GM21529 (cell line): Measurements from ENCODE around the gene KCNK7.
A peak's percentile ranks its signal among the peaks of the same experiment; 100 is the strongest.
"Not testable (repeated sequence)": the region's sequence is repeated elsewhere in the genome, so short reads cannot be mapped to it uniquely, and the experiment has no call there.

Experiments used
- ATAC-seq: cut with Tn5 transposase; IDR thresholded peaks from one replicate; pipeline ENCODE4 v1.9.1; 2021; ENCODE audit not compliant: unreplicated experiment

KCNK7 gene

DNA sequence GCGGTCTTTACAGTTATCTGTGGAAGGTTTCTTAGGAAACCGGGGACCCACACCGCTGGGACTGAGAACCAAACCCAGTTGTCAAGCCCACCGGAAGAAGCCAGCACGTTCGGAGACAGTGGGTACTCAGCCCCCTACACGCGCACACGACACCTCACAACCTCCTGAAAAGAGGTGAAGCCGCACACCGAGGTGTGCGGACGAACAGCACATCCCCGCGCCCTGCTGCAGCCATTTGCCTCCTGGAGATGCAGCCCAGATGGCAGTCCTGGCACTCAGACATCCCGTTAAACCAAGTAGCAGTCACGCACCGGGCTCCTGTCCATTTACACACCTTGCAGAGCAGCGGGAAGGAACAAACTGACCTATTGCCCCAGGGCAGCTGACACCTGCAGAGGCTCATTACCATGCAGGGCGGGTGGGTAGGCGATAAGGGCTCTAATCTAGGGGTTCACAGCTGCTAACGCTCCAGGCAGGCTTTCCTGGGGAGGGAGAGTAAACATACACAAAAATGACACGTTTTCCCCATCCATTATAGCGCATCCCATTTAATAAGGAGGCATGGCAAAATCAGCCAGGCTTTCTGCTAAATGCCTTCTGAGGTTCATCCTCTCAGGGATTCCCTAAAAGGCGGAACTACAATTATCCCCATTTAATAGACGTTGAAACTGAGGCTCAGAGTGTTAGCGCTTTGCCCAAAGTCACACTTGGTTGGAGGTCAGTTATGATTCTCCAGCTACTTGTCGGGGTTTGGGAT, 20.6 kb downstream of the KCNK7 start:
- no peak for ATAC-seq

DNA sequence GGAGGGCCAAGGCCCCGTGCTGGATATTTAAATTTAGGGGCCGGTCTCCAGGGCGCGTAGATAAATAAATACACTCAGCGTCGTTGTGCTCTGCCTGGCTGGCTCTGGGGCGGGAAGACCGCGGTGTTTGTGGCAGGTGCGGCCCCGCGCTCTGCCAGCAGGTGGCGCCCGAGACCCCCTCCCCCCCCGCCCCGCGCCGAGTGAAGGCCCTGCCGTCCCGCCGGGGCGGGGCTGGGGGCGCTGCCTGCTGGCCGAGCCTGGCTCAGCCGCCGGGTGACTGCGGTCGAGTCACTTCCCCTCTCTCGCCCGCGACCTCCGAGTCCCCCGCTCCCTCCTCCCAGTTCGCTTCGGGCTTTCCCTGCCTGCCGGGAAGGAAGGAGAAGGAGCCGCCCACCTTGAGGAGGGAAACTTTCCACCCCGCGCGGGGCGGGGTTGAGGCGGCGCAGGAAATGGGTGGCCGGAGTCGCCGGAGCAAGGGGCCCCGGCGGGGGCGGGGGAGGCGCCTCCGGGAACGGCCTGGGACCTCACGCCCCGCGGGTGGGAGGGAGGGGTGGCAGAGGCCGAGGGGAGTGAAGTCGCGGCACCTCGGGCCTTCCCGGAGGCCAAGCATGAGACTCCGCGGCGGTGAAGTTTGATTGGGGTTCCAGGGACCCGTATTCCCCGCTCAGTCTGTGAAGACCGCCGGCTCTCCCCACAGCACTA, 21.3 kb downstream of the KCNK7 start:
- ATAC-seq, result peak; percentile 26

DNA sequence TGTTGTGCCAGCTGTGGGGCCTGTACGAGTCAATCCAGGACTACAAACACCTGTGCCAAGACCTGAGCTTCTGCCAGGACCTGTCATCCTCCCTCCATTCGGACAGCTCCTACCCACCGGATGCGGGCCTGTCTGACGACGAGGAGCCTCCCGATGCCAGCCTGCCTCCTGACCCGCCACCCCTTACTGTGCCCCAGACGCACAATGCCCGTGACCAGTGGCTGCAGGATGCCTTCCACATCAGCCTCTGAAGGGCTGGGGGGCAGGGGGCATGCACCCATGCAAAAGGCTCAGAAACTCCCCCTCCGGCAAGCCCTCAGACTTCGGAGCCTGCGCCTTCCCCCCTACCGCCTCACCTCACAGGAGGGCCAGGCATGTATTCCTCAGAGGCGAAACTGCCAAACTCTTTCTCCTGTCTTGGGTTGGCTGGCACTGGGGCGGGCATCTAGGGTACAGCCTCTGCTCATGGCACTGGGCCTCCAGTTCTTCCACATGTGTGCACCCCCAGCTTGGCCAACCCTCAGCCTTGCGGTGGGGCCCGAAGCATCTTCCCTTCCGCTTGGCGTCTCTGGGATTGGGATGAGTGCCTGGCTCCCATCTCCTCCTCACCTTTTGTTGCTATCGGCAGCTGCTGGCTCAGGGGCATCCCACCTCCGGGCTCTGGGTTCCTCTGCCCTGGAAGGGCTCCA, 22.1 kb downstream of the KCNK7 start:
- ATAC-seq, result no peak

DNA sequence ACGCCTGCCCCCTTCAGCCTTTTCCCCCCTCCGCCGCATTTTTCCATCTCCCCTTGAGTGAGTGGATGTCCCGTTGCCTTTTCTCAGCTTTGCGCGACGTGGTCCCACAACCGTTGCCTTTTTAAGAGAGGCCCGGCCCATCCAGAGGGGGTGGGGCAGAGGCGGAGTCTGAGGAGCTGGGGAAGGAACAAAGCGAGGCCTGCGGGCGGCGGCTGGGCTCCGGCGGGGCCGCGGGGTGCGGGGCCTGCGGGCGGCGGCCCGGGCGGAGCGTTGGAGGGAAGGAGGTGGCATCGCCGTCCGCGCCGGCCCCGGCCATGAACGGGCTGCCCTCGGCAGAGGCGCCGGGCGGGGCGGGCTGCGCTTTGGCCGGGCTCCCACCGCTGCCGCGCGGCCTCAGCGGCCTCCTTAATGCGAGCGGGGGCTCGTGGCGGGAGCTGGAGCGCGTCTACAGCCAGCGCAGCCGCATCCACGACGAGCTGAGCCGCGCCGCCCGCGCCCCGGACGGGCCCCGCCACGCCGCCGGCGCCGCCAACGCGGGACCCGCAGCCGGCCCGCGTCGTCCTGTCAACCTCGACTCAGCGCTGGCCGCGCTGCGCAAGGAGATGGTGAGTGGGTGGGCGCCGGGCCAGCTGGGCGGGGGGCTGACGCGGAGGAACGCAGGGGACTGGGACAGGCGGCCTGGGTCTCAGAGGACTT, 23.1 kb downstream of the KCNK7 start, which contains the start of gene FAM89B:
FAM89B (plus strand) TSS at position 183 of the 696 bp plus-strand sequence; CDS start at position 315, 132 bp downstream.
- ATAC-seq, result no peak

DNA sequence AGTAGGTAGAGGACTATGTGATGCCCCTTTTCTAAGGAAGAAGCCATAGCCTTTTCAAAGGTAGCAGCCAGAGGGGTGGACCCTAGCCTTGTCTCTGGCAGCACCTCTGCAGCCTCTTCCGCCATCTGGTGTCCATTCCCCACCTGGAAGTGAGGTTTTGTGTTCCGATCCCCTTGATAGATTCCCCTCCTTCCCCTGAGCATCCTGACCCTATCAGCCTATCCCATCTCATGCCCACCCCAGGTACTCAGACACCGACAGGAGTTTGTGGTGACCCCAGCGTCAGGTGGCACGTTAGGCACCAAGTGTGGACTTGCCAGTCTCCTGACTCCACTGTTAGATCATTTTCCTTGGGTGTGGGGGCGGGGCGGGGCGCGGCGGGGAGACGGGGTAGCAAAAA, 23.7 kb downstream of the KCNK7 start:
- no peak for ATAC-seq

DNA sequence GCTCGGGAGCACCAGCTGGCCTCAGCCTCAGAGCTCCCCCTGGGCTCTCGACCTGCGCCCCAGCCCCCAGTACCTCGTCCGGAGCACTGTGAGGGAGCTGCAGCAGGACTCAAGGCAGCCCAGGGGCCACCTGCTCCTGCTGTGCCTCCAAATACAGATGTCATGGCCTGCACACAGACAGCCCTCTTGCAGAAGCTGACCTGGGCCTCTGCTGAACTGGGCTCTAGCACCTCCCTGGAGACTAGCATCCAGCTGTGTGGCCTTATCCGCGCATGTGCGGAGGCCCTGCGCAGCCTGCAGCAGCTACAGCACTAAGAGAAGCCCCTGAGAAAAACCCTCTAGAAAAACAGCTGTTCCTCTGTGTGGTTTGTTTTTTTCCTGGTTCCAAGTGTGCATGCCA, 24.2 kb downstream of the KCNK7 start:
- ATAC-seq, result no peak

DNA sequence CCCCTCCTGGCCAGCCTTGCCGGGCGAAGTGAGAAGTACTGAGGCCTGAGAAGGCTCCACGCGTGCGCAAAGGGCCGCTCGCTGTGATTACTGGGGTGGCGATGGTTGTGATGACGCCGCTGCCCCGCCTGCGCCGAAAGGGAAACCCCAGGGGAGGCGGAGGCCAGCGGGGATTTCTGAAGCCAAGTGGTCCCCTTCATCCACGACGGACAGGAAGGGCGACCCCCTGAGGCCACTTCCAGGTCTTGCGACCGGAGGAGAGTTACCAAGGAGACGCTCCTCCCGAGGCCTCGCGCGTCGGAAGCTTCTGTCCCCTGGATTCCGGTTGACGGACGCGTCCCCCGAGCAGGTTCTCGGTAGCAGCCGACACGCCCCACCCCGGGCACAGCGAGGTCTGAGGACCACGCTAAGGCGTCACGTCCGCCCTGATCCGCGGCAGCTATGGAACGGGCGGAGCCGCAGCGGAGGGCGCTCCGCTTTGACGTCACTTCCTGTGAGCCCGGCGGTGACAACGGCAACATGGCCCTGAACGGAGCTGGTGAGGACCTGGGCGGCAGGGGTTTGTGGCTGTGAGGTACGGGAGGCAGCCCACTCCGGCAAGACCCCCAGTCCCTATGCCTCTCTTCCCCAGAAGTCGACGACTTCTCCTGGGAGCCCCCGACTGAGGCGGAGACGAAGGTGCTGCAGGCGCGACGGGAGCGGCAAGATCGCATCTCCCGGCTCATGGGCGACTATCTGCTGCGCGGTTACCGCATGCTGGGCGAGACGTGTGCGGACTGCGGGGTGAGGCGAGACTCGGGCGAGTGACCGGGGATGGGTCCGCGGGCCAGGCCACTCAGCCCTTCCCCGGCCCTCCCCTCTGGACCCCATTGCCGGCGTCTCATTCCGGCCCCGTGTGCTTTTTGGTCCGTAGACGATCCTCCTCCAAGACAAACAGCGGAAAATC, 25.4 kb downstream of the KCNK7 start, which contains the start of gene ZNRD2:
ZNRD2 (plus strand) TSS at position 505 of the 946 bp plus-strand sequence; CDS start at position 520, 15 bp downstream.
- peak; percentile 63 for ATAC-seq

DNA sequence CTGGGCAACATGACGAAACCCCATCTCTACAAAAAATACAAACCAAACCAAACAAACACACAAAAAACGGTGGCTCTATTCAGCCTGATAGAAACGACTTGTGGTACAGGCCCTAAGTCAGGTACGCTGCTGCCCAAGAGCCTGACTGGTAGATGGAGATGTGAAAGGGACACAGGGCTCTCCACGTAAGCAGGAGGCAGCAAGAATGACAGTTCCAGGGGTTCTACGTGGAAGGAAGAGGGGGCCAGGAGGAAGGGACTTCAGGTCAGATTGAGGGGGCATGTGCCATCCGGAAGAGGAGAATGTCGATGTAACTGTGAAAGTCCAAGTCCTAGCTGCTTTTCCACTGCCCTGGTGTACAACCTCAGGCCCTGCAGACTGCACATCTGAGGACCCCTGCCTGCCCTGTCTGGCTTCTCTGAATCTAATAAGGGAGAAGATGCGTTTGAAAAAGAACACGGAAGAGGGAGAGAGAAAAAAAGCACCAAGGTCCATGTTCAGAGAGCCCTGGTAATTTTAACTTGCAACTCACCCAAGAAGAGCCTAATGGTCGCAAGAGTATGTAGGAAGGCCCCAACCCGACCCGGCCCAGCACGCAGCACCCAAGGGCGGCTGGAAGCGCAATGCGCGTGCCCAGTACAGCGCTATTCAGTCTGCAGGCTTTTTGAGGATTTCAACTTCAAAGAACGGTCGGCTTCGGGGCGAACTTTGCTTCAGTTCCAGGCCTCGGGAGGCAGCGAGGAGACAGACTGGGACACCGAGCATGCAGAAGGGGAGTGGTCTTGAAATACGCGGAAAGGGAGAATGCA, 26.2 kb downstream of the KCNK7 start:
- peak; percentile 3 for ATAC-seq

DNA sequence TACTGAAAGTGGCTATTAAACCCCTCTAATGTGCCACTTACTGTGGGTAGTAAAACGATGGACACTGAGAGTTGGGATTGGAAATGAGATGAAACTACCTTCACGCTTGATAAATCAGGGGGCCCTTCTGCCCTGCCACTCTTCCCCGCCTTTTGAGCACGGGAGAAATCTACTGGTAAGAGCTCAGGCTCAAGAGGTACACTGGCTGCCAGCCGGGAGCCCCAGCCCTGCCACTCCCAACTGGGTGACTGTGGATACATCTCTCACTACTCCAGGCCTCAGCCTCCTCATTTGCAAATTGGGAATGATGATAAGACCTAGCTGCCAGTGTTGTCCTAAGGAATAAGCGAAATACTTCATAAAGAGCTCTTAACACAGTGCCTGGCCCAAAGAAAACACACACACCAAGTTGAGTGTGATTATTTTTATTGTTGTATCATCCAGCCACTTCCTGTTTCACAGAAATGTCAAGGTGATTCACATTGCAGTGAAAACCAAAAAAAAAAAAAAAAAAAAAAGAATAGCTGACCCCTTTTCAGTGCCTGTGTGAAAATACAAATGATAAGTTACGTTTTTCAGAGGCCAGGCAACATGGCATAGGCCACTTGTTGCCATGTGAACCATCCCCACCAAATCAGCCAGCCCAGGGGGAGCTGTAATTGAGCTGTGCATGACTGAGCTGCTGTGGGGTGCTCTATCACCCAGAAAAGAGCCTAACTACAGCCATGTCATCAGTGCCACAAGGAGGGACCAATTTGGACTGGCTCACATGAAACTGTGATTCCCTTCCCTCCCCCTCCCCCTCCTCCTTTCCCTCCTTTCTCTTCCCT, 29.8 kb downstream of the KCNK7 start:
- no peak for ATAC-seq

DNA sequence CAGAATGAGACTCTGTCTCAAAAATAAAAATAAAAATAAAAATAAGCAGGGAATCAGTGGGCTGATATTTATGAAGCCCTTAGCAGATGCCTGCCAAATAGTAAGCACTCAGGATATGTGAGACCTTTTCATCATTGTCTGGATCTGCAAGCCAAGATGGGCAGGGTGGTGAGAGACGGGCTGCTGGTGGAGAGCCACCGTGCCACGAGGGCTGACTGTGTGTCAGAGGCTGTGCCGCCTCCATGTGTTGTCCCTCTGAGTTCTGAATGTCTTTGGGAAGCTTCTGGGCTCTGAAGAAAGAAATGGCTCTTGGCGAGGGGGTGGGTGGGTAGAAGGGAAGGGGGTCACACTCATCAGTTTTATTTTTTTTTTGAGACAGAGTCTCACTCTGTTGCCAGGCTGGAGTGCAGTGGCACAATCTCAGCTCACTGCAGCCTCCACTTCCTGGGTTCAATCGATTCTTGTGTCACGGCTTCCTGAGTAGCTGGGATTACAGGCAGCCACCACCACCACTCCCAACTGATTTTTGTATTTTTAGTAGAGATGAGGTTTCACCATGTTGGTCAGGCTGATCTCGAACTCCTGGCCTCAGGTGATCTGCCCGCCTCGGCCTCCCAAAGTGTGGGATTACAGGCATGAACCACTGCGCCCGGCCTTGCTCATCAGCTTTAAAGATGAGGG, 30.6 kb downstream of the KCNK7 start:
- ATAC-seq, result not testable (repeated sequence)

DNA sequence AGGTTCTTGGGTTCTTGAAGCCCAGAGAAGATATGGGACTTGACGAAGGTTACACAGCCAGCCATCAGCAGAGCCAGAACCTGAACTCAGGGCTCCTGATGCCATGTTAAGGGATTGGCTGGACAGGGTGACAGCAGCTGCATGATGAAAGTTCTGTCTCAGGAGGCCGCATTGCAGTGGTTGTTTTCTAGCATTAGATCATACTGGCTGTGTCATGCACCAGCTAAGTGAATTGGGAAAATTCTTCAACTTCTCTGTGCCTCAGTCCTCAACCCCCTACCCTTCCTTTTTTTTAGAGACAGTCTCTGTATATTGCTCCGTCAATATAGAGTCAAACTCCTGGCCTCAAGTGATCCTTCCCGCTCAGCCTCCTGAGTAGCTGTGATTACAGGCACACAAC, 32.0 kb downstream of the KCNK7 start:
- ATAC-seq, result no peak

DNA sequence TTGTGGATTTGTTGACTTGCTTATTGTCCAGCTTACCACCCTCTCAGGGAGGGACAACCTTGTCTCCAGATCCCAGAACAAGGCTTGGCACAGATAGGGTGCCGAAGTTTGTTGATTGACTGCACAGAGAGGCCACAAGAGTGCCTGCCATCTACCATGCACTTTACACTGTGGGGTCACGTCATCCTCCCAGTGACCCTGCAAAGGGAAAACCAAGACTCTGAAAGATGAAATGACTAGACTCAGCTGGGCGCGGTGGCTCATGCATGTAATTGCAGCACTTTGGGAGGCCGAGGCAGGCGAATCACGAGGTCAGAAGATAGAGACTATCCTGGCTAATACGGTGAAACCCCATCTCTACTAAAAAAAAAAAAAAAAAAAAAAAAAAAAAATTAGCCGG, 32.8 kb downstream of the KCNK7 start:
- no peak for ATAC-seq

DNA sequence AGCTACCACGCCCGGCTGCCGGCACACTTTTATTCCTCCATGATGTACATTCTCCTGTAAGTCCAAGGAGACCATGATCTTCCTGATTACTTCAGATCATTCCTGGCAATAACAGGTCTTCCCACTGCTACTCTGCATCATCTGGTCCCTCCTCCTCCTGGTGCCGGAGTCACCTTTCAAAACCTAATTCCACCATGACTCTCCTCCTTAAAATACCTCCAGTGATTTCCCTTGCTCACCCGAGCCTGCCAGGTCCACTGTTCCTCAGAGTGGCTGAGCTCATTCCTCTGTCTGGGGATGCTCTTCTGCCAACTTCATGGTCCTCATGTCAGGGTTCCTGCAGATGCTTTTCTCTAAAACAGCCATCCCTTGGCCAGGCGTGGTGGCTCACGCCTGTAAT, 33.6 kb downstream of the KCNK7 start:
- ATAC-seq, result no peak

DNA sequence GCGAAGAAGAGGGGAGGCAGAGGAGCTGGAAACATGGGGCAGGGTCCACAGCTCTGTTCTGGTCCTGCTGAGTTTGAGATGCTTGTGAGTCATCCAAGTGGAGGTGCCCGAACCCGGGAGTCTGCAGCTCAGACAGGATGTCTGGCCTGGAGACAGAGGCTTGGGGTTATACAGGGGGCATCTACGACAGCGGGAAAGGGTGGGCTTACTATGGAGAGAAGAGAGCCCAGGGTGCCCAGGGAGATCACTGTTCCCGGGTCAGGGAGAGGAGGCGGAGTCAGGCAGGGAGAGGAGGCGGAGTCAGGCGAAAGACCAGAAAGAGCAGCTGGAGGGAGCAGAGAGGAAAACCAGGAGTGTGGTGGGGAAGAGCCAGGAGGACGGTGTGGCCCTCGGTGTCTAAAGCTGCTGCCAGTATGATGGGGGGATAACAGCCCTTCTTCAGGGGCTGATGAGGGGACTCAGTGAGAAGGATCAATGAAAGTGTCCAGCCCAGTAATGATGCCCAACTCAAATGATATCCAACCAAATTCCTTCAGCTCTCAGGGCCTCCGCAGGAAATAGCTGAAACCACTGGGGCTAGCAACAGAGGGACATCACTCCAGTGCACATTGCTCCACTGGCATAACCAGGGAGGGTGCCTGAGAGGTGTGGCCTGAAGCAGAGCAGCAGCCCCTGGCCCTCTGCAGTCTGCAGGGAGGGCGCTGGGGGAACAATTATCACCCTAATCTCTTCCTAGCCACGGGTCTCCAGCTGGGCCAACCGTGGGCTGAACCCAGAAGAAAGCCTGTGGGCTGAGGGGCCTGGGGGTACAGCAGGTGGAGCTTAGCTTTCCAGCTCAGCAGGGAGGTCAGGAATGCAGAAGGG, 34.8 kb downstream of the KCNK7 start:
- no peak for ATAC-seq

DNA sequence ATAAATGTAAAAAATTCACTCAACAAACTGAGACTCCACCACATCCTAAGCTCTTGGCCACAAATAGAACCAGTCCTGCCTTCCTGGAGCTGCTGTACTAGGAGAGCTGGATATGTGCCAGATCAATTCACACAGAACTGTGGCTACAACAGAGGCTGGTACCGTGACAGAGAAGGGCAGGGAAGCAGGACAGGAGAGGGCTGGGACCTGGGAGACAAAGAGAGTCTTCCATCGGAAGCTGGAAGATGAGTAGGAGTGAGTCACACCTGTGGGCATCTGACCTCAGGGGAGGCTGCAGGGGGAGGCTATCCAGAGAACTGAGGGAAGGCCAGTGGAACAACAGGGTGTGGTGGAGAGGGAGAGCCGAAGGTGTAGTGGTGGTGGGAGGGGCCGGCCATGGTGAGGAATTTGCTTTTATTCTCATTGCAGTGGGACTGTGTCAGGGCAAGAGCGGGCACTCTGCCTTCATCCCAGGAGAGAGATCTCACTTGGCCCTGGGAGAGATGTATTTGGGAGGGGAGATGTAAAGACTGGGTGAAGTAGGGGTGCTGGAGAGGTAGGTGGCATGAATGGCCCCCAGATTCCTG, 35.6 kb downstream of the KCNK7 start:
- ATAC-seq, result no peak

DNA sequence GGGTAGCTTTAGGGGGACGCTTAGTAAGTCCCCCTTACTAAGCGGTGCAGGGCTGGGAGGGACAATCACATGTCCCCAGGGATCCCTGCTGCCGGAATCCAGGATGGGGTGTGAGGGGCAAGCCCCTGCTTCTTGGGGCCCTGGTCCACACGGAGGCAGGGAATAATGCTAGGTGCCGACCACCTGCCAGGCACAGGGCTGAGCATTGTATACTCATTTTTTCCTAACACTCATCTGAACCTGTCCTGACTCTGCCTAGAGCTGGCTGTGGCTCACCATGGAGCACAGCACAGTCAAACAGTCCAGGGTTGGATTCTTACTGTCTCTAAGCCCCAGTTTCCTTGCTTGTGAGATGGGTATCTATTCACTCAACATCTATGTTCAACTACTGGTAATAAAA, 36.1 kb downstream of the KCNK7 start:
- no peak for ATAC-seq
